ENCODE results near the gene SCML1.

DNA sequence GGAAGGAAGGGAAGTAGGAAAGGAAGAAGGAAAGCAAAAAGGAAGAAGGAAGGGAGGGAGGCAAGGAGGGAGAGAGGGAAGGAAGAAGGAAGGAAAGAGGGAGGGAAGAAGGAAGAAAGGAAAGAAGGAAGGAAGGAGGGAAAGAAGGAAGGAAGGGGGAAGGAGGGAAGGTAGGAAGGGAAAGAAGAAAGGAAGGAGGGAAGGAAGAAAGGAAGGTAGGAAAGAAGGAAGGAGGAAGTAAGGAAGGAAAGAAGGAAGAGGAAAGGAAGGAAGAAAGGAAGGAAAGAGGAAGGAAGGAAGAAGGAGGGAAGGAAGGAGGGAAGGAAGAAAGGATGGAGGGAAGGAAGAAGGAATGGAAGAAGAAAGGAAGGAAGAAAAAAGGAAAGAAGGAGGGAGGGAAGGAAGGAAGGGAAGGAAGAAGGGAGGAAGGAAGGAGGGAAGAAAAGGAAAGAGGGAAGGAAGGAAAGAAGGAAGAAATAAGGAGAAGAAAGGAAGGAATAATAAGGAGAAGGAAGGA, 18.6 kb upstream of the SCML1 start:
- no peak for TF ChIP-seq GATA2 (CRISPR knock-in tag; IDR thresholded peaks at IDR 0.05)
- TF ChIP-seq LARP7 (IDR thresholded peaks at IDR 0.05), result no peak
- TF ChIP-seq HDAC3 (IDR thresholded peaks at IDR 0.05; ENCODE audit: borderline replicate concordance, partially characterized antibody), result no peak
- TF ChIP-seq, protein P1, sequence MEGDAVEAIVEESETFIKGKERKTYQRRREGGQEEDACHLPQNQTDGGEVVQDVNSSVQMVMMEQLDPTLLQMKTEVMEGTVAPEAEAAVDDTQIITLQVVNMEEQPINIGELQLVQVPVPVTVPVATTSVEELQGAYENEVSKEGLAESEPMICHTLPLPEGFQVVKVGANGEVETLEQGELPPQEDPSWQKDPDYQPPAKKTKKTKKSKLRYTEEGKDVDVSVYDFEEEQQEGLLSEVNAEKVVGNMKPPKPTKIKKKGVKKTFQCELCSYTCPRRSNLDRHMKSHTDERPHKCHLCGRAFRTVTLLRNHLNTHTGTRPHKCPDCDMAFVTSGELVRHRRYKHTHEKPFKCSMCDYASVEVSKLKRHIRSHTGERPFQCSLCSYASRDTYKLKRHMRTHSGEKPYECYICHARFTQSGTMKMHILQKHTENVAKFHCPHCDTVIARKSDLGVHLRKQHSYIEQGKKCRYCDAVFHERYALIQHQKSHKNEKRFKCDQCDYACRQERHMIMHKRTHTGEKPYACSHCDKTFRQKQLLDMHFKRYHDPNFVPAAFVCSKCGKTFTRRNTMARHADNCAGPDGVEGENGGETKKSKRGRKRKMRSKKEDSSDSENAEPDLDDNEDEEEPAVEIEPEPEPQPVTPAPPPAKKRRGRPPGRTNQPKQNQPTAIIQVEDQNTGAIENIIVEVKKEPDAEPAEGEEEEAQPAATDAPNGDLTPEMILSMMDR (IDR thresholded peaks at IDR 0.05 in 2 of 3, conservative IDR thresholded peaks at IDR 0.05 in 1 of 3; ENCODE audit: insufficient read depth in 2 of 3, low read depth in 1 of 3, low read length in 3 of 3), result no peak
- TF ChIP-seq, protein P2, sequence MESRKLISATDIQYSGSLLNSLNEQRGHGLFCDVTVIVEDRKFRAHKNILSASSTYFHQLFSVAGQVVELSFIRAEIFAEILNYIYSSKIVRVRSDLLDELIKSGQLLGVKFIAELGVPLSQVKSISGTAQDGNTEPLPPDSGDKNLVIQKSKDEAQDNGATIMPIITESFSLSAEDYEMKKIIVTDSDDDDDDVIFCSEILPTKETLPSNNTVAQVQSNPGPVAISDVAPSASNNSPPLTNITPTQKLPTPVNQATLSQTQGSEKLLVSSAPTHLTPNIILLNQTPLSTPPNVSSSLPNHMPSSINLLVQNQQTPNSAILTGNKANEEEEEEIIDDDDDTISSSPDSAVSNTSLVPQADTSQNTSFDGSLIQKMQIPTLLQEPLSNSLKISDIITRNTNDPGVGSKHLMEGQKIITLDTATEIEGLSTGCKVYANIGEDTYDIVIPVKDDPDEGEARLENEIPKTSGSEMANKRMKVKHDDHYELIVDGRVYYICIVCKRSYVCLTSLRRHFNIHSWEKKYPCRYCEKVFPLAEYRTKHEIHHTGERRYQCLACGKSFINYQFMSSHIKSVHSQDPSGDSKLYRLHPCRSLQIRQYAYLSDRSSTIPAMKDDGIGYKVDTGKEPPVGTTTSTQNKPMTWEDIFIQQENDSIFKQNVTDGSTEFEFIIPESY (CRISPR knock-in tag; IDR thresholded peaks at IDR 0.05), result no peak
- TF ChIP-seq, protein P3, sequence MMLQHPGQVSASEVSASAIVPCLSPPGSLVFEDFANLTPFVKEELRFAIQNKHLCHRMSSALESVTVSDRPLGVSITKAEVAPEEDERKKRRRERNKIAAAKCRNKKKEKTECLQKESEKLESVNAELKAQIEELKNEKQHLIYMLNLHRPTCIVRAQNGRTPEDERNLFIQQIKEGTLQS (IDR thresholded peaks at IDR 0.05), result no peak
- TF ChIP-seq, protein P3 (CRISPR knock-in tag; conservative IDR thresholded peaks at IDR 0.05), result no peak
- no peak for TF ChIP-seq ZNF644 (tag; IDR thresholded peaks at IDR 0.05; ENCODE audit: low read depth)
- TF ChIP-seq, protein P4, sequence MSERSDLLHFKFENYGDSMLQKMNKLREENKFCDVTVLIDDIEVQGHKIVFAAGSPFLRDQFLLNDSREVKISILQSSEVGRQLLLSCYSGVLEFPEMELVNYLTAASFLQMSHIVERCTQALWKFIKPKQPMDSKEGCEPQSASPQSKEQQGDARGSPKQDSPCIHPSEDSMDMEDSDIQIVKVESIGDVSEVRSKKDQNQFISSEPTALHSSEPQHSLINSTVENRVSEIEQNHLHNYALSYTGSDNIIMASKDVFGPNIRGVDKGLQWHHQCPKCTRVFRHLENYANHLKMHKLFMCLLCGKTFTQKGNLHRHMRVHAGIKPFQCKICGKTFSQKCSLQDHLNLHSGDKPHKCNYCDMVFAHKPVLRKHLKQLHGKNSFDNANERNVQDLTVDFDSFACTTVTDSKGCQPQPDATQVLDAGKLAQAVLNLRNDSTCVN (CRISPR knock-in tag; IDR thresholded peaks at IDR 0.05), result no peak
- TF ChIP-seq MAZ (CRISPR knock-in tag; conservative IDR thresholded peaks at IDR 0.05 in 1 of 2, IDR thresholded peaks at IDR 0.05 in 1 of 2), result no peak
- no peak for TF ChIP-seq EZH2 (IDR thresholded peaks at IDR 0.05; ENCODE audit: borderline replicate concordance, low read depth, low read length)

Data from K562 (cell line).